NT2/D1 (cell line): Measurements from ENCODE around the gene TTC34.

Experiments
- DNase-seq: peaks from one replicate; pipeline ENCODE4 v3.0.0-alpha.2; 2011; ENCODE audit warnings: low read depth, low spot score
- H3K27me3 ChIP-seq: 2 replicates; pipeline ENCODE4 v1.6.0; 2011; ENCODE audit warnings: mild to moderate bottlenecking; ENCODE audit not compliant: insufficient read length, insufficient read depth
- H3K36me3 ChIP-seq: 2 replicates; pipeline ENCODE4 v1.6.1; 2011; ENCODE audit warnings: mild to moderate bottlenecking, low read length, mixed read lengths; ENCODE audit not compliant: insufficient read depth, insufficient read length
- H3K4me1 ChIP-seq: 2 replicates; pipeline ENCODE4 v1.5.1; 2011; ENCODE audit not compliant: insufficient read depth, insufficient read length
- H3K4me3 ChIP-seq: 2 replicates; pipeline ENCODE4 v1.5.1; 2011; ENCODE audit warnings: low read depth; ENCODE audit not compliant: insufficient read length
- H3K9ac ChIP-seq: 2 replicates; pipeline ENCODE4 v1.6.0; 2011; ENCODE audit warnings: low read depth; ENCODE audit not compliant: insufficient read length
- H3K9me3 ChIP-seq: 2 replicates; pipeline ENCODE4 v1.5.1; 2011; ENCODE audit warnings: mild to moderate bottlenecking, low read length; ENCODE audit not compliant: insufficient read depth
- SUZ12 ChIP-seq: IDR thresholded peaks from 2 replicates; pipeline ENCODE4 v1.6.1; 2011; ENCODE audit not compliant: insufficient read length, insufficient read depth; ENCODE audit errors: extremely low read depth
- YY1 ChIP-seq: IDR thresholded peaks from 2 replicates; pipeline ENCODE4 v1.6.1; 2011; ENCODE audit not compliant: insufficient read length, insufficient read depth
- ZNF274 ChIP-seq: IDR thresholded peaks from 2 replicates; pipeline ENCODE4 v1.6.1; 2011; ENCODE audit warnings: mild to moderate bottlenecking, low read depth, low read length

TTC34 gene

GRCh38 chr1:2602311-2602835 is 199.1 kb downstream of the TTC34 start:
- no peak for TF ChIP-seq SUZ12
- TF ChIP-seq YY1: no peak
- TF ChIP-seq ZNF274: no peak
- H3K9ac ChIP-seq: no peak overlapping the region
- no peaks in the 10 kb centered on the region for H3K9me3 ChIP-seq
- H3K4me1 ChIP-seq: no peaks in the 10 kb centered on the region
- no peak overlapping the region for H3K4me3 ChIP-seq
- no peak for DNase-seq
- no peaks in the 10 kb centered on the region for H3K27me3 ChIP-seq
- no peaks in the 10 kb centered on the region for H3K36me3 ChIP-seq

GRCh38 chr1:2601721-2602303 is 199.7 kb downstream of the TTC34 start:
- Histone ChIP-seq H3K27me3 (no peaks in the 10 kb centered on the region), H3K9me3 (no peaks in the 10 kb centered on the region)

GRCh38 chr1:2598329-2598931 is 203.1 kb downstream of the TTC34 start:
- H3K4me3 ChIP-seq: no peak overlapping the region
- H3K9ac ChIP-seq: no peak overlapping the region
- H3K36me3 ChIP-seq: no peaks in the 10 kb centered on the region
- no peaks in the 10 kb centered on the region for H3K4me1 ChIP-seq
- DNase-seq: no peak
- no peak for TF ChIP-seq SUZ12
- no peak for TF ChIP-seq YY1
- TF ChIP-seq ZNF274: no peak
- H3K9me3 ChIP-seq: no peaks in the 10 kb centered on the region
- H3K27me3 ChIP-seq: no peaks in the 10 kb centered on the region

More at GRCh38 chr1:2601721-2602303, 199.7 kb downstream of the TTC34 start:
- Histone ChIP-seq H3K36me3 (no peaks in the 10 kb centered on the region), H3K9ac (no peak overlapping the region), H3K4me1 (no peaks in the 10 kb centered on the region), H3K4me3 (no peak overlapping the region)
- no peak for DNase-seq
- TF ChIP-seq YY1 (no peak), ZNF274 (no peak), SUZ12 (no peak)

GRCh38 chr1:2597441-2598328 is 203.8 kb downstream of the TTC34 start:
- TF ChIP-seq ZNF274: no peak
- no peak for TF ChIP-seq SUZ12
- TF ChIP-seq YY1: no peak
- no peaks in the 10 kb centered on the region for H3K27me3 ChIP-seq
- no peak for DNase-seq
- H3K36me3 ChIP-seq: no peaks in the 10 kb centered on the region
- no peak overlapping the region for H3K4me3 ChIP-seq
- no peaks in the 10 kb centered on the region for H3K9me3 ChIP-seq
- no peaks in the 10 kb centered on the region for H3K4me1 ChIP-seq
- no peak overlapping the region for H3K9ac ChIP-seq

- no peak overlapping the region for H3K9ac ChIP-seq
- DNase-seq: no peak
- no peaks in the 10 kb centered on the region for H3K4me1 ChIP-seq
- no peaks in the 10 kb centered on the region for H3K36me3 ChIP-seq
- H3K9me3 ChIP-seq: peaks cover 3% of the 10 kb centered on the region; the same call in 1 of the 2 replicates
- no peak overlapping the region for H3K4me3 ChIP-seq
- TF ChIP-seq SUZ12 (no peak), YY1 (no peak)
- H3K27me3 ChIP-seq: no peaks in the 10 kb centered on the region
Observed at GRCh38 chr1:2596530-2597333, 204.8 kb downstream of the TTC34 start.

GRCh38 chr1:2595812-2596529 is 205.5 kb downstream of the TTC34 start:
- Histone ChIP-seq H3K4me3 (no peak overlapping the region), H3K36me3 (no peaks in the 10 kb centered on the region), H3K4me1 (no peaks in the 10 kb centered on the region), H3K9ac (no peak overlapping the region), H3K27me3 (no peaks in the 10 kb centered on the region), H3K9me3 (peaks cover 11% of the 10 kb centered on the region; the same call in 1 of the 2 replicates)
- TF ChIP-seq ZNF274: no peak
- TF ChIP-seq YY1: no peak
- TF ChIP-seq SUZ12: no peak
- DNase-seq: no peak
